Measurements from ENCODE around the gene ADAM12.

ADAM12 gene

GRCh38 chr10:126170776-126171175 lies 217.5 kb downstream of the ADAM12 start:
- no peak for DNase-seq

GRCh38 chr10:126170371-126170770 lies 217.9 kb downstream of the ADAM12 start:
- no peak for DNase-seq

GRCh38 chr10:126169899-126170298 lies 218.4 kb downstream of the ADAM12 start:
- DNase-seq: no peak

GRCh38 chr10:126166797-126167196 lies 221.5 kb downstream of the ADAM12 start:
- peak in 1 of 5 experiments; percentile 7 for DNase-seq

DNA sequence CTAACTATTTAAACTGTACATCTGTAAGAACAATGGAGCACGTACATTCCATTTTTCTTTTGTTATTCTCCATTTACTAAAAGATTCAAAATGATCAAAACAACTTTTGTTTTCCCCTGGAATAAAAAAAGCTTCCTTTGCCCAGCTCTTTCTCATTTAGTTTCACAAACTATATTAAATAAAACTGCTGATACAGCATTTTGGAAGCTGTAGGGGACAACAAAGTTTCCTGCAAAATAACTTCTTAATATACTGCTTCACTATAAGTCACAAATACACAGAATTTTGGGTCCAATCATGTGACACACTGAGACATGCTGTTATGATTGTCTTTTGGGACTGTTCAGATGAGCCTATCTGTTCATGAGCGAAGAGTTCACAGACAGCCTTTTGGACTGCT lies 222.4 kb downstream of the ADAM12 start:
- DNase-seq: no peak

DNA sequence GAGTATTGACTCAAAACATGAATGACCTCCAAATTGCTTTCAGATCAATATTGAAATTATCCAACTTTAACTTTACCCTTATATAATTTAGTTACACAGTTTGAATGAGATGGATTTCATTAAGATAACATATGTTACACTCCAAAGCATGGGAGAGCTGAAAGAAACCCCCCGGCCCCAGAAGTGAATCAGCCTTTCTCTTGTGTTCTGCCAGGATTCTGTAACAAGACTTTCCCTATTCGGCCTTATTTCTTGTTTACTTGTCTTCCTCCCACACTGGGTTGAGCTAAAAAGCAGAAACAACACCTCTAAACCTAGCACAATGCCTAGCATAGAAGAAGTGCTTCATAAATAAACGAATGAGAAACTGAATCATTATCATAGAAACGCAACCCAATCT lies 224.8 kb downstream of the ADAM12 start:
- DNase-seq: no peak

DNA sequence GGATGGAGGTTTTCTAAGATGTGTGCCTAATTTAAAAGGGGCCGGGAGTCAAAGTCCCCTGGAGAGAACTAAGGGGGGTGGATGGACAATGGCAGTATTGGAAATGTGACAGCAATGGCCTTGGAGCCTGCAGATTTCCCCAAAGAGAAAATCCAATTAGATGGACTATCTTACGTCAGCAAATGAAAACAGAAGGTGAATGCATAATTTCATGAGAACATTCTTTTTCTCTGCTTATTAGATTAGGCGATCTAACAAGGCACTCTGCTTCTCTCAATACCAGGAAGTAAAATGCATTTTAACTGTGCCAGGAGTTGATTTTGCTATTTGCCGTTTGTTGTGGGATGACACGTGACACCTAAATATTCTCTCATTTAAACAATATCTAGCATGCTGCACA lies 226.6 kb downstream of the ADAM12 start:
- no peak for DNase-seq

- DNase-seq: no peak
These were observed 227.2 kb downstream of the ADAM12 start for GRCh38 chr10:126160971-126161630.

DNA sequence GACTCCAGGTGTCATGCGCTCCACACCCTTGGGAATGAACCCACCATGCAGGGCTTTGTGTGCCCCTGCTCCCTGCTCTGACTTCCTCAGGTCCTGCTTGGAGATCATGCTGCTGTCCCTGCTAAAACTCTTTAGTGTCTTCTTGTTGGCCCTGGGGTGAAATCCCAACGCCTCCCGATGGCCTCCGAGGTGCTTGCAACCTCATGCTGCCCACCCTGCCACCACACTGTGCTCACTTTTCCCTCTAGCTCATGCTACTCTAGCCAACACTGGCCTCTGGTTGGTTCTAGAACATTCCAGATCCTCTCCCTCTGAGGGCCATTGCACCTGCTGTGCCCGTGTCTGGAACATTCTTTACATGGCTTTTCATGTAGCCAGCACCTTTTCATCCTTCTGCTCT lies 227.7 kb downstream of the ADAM12 start:
- no peak for DNase-seq

DNA sequence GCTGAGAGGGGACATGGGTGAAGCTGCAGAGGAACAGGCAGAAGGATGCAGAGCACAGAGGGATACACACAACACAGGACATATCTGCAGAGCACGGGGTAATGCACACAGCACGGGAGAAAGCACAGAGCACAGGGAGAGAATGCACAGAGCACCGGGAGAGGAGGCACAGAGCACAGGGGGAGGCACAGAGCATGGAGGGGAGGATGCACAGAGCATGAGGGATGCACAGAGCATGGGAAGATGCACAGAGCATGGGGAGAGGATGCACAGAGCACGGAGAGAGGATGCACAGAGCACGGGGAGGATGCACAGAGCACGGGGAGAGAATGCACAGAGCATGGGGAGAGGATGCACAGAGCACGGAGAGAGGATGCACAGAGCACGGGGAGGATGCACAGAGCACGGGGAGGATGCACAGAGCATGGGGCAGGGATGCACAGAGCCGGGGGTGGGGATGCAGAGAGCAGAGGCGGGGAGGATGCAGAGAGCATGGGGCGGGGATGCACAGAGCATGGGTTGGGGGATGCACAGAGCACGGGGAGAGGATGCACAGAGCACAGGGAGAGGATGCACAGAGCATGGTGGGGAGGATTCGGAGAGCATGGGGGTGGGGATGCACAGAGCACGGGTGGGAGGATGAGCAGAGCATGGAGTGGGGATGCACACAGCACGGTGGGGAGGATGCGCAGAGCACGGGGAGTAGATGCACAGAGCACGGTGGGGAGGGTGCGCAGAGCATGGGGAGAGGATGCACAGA lies 230.0 kb downstream of the ADAM12 start:
- no peak for DNase-seq

DNA sequence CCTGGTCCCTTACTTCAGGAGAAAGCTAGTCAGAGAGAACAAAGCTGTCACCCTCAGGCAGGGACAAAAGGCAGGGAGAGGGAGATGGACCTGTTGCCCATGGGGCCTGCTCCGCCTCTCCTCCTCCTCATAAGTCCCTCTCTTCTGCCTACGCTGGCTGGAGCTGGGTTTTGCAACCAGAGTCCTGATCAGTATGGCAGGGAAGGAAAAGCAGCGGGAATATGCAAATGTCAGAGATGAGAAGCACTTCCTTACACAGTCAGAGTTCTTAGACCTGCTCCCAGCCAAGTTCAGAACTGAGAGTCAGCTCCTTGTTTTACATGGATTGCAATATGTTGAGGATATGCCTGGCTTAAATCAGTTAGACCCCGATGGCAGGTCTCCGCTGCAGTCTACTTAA lies 231.1 kb downstream of the ADAM12 start:
- no peak for DNase-seq

DNA sequence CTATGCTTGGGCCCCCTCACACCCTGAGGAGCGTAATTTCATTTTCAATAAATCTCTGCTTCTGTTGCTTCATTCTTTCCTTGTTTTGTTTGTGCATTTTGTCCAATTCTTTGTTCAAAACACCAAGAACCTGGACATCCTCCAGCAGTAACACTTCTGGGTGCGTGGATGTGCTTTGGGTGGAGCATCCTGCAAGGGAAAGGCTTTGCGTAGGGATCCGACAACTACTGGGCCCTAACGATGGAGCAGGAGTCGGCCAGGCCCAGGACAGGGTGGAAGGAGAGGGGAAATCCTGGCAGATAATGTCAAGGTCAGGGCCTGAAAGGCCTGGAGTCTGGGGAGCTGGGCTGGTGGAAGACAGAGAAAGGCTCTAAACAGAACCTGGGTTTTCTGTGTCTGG lies 231.8 kb downstream of the ADAM12 start:
- DNase-seq: no peak

GRCh38 chr10:126156012-126156411 lies 232.3 kb downstream of the ADAM12 start:
- DNase-seq: no peak

GRCh38 chr10:126155528-126155927 lies 232.7 kb downstream of the ADAM12 start:
- DNase-seq: no peak

DNA sequence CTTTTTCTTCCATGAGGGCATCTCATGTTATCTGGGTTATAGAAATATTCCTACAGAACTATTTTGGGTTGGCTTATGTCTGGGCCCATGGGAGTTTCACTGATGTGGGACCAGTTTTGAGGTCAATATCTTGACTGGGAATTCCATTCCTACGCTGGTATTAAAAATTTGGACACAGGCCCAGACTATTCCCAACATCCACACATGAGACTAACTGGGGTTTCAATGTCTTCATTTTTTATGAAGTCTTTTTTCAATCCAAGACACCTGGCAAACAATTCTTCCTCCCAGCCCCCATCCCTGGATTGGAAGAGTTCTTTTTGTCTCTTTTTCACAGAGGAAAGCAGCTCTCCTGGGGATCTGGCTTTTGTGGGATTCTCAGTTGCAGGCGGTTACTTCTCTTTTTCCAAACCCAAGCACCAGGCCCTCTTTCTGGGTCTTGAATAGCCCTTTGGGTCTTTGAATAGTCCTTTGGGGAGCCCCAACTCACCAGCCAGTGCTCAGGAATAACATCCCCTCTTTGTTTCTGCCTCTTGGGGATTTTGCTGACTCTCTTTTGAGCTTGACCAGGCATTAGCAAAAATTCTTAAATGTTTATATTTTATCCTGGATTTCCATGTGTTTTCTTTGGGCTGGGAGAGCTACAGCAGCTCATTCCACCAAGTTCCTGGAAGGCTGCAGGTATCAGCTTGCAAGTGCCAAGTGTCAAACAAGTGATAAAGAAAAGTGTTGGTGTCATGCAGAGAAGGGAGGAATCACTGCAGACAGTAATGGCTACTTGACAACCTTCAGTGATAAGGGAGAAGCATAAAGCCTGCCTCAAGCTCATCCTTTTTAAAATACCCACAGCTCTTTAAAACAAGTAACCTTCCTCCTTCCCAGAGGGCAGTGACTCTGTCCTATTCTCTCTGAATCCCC lies 234.3 kb downstream of the ADAM12 start:
- DNase-seq: no peak

- DNase-seq: no peak
These were observed 240.2 kb downstream of the ADAM12 start for GRCh38 chr10:126147866-126148587.

- no peak for DNase-seq
These were observed 241.5 kb downstream of the ADAM12 start for GRCh38 chr10:126146771-126147170.

DNA sequence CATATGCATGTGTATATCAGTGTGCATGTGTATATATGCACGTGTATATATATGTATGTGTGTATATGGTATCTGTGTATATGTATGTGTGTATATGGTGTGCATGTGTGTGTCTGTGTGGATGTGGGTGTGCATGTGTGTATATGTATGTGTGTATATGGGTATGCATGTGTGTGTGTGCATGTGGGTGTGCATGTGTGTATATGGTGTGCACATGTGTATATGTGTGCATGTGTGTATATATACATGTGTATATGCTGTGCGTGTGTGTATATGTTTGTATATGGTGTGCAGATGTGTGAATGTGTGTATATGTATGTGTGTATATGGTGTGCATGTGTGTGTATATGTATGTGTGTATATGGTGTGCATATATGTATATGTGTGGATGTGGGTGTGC lies 245.2 kb downstream of the ADAM12 start:
- DNase-seq: no peak

DNA sequence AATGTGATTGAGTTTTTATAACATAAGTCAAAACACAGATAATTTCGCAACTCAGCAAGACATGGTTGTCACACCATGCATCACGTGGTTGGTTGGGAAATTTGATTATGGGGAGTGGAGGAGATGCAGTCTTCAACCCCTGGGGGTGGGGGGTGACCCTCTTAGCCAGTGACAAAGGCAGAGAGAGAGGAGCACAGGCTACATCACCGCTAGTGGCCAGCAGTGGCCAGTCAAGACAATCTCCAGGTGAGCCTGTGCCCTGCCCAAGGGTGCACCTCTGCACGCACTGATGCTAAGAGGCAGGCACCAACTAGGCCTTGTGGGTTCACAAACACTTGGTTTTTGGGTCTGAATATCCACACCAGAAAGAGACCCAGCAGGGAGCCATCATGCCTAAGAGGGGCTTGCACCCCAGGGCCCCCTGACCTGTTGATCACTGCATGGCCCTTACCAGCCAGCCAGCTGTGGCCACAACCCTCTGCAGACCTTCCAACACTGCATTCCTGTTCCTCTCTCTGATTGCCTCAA lies 247.5 kb downstream of the ADAM12 start:
- DNase-seq: no peak

DNA sequence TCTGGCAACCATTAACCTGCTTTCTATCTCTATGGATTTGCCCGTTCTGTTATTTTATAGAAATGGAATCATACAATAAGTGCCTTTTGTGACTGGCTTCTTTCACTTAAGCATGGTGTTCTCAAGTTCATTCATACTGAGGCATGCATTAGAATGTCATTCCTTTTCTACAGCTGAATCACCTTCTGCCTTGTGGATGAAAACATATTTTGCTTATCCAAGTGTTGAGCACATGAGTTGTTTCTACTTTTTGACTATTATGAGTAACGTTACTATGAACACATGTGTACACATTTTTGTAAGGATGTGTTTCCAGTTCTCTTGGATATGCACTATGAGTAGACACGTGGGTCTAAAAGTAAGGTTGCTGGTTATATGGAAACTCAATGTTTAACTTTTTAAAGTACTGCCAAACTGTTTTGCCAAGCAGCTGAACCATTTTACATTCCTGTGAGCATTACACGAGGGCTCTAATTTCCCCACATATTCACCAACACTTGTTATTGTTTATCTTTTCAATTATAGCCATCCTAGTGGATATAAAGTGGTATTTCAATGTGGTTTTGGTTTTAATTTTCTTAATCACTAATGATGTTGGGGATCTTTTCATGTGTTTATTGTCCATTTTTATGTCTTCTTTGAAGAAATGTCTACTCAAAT lies 250.6 kb downstream of the ADAM12 start:
- no peak for DNase-seq

DNA sequence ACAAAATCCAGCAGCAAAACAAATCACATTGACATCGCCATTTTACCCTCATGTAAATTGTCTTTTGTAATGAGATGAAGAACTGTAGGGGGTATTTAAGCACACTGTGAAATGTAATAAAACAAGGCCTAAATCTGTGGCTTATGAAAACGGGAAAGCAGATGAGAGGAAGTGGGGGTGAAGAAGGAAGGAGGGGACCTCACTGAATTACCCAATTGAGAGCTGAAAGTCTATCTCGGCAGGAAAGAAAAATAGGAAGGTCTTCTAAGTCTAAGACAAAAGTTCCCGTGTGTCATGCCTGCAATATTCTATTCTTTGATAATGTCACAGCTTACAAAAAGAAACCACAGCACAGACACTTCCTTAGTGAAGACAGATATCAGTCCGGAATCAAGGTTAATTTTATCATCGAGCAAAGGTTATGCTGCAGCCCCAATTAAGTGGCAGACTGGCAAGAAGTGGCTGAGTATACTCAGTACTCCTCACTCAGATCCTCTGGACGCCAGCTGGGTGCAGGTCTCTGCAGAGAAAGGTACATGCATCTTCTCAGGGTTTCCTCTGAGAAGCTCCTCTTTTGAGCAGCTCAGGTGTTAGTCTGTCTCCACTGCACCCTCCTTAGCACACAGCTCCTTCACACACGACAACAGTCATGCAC lies 252.2 kb downstream of the ADAM12 start:
- peak in 1 of 5 experiments; percentile 8 for DNase-seq
